NCI-H2171 treated with DMSO at 0.1 percent for 48 hours (cell line): Measurements from ENCODE around the gene PPFIA1.
A peak's percentile ranks its signal among the peaks of the same experiment; 100 is the strongest.
"Not testable (repeated sequence)": the region's sequence is repeated elsewhere in the genome, so short reads cannot be mapped to it uniquely, and the experiment has no call there.

ENCODE experiments used
- DNase-seq: peaks from one replicate; lab custom pipeline; 2025; lab: John Stamatoyannopoulos, UW

The PPFIA1 gene

DNA sequence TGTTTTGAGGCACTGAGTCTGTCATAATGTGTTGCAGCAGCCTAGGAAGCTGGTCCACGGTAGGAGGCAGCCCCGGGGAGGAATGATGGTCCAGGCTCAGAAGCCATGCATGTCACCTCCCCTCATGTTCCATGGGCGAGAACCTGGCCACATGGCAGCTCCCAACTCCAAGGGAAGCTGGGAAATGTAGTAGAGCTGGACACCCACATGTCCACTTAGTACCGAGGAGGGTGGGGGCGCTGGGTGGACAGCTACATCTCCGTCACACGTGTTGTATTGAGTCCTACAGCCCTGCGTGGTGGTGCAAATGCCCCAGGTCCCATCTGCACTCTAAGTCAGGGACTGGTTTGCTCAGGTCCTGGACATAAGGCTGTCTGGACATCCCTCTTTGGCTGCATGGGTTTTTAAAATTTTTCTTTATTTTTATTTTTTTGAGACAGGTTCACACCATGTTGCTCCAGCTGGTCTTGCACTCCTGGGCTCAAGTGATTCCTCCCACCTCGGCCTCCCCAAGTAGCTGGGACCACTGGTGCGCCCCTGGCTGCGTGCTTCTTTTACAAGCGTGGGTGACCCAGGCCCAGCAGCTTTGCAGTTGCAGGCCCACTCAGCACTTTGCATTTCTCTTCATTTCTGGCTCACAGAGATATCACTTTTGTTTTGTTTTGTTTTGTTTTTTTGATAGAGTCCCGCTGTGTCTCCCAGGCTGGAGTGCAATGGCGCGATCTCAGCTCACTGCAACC lies 123.9 kb downstream of the PPFIA1 start:
- DNase-seq = no peak

DNA sequence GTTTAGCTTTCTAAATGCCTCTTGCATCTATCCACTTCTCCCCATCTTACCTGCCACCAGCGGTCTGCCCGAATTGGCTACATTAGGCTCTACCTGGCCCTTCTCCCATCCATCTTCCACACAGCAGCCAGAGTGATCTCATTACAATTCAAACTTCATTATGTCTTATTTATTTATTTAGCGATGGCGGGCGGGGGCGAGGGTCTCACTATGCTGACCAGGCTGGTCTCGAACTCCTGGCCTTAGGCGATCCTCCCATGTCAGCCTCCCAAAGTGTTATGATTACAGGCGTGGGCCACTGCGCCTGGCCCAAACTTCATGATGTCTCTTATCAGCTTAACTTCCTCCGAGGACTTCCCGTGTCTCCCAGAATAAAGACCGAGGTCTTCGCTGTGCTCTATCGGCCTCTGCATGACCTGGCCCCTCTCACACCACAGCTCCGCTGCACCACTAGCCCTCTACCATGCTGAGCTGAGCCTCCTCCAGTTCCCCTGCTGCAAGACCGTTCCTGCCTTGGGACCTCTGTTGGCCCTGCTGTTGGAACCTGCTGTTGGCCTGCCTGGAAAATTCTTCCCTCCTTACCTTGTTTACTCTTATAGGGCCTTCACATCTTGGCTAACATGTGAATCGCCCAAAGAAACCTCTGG lies 127.0 kb downstream of the PPFIA1 start:
- peak; percentile 37 for DNase-seq

DNA sequence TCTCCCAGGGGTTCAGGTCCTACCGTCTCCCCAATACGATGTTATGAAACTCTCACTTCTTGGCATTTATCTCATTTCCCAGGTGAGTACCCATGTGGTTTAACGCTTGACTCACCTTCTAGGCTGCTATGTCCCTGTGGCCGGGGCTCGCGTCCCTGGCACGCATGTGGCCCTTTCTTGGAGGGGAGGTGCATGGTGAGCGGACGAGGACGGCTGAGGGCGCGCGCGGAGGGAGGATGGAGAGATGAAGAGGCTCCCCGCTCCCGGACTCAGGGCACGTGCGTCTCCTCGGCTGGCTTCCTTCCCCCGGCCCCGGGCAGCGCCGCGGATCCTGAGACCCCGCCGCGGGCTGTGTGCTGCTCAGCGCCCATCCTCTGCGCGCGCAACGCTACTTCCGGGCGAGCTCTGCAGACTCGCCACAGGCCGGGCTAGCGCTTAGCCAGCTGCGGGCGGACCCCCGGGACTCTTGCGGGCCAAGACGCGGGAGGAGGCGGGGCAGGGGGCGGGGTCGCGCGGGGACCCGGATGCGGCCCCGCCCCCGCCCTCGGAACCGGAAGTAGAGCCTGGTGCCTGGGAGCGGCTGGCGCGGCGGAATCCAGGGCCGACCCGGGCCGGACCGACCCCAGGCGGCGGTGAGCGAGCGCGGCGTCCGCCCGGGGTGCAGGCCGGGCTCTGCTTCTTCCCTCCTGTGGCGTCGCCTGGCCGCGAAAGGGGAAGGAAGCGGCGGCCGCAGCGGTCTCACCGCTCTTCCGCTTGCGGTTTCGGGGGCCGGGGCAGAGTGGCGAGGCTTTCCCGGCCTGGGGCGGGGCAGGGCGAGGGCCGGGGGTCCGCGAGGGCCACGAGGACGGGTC lies 127.7 kb downstream of the PPFIA1 start, which contains the start of gene CTTN:
Gene CTTN (plus strand): TSS at position 547 of the 851 bp plus-strand sequence. CDS start 8,769 bp downstream, outside the sequence.
- DNase-seq = peak; percentile 66

DNA sequence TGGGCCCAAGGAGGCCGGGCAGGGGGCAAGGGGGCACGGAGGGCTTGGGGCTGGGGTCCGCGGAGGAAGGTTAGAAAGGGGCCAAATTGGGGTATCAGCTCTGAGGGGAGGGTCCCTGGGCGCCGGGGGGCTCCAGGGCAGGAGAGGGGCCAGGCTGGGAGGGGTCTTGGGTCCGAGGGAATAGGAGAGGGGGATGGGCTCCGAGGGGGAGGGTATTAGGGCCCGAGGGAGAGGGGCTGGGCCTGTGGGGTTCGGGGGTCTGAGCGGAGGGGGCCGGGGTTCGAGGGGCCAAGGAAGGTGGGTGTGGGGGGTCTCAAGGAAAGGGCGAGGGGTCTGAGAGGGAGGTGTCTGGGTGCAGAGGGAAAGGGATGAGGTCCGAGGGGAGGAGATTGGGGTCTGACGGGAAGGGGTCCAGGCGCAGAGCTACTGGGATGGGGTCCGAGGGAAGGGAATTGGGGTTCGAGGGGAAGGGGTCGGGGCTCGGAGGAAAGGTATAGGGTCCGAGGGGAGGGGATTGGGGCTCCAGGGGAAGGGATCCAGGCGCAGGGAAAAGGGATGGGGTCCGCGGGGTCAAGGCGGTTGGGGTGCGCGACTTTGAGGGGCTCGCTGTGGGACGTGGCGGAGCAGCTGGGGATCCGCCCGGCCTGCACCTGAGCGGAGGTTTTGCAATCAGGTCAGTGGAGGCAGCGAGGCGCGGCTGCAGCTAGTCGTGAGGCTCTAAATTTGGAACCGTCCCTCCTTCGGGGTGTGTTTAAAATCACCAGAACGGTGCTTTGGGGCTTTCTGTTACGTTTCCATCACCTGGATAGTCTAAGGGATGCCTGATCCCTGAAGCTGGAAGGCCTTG lies 128.6 kb downstream of the PPFIA1 start:
- no peak for DNase-seq

DNA sequence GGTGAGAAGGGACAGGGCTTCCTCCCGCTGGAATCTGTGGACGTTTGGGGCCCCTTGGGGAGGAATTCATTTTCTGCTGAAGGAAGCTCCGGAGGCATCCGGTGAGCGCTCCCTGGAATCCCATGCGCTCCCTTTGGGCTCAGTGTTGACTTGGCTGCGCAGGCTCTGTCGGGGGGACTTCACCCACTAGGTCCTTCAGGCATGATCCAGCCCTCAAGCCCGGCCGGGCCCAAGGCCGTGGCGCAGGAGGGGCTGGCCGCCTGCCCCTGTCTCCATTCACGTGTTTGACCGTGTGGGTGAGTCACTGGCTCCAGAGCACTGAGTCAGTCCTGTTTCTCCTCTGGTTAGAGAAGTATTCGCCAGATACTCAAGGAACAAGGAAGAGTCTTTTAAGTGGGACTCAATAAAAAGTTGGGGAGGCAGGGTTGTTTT lies 129.2 kb downstream of the PPFIA1 start:
- DNase-seq = no peak

DNA sequence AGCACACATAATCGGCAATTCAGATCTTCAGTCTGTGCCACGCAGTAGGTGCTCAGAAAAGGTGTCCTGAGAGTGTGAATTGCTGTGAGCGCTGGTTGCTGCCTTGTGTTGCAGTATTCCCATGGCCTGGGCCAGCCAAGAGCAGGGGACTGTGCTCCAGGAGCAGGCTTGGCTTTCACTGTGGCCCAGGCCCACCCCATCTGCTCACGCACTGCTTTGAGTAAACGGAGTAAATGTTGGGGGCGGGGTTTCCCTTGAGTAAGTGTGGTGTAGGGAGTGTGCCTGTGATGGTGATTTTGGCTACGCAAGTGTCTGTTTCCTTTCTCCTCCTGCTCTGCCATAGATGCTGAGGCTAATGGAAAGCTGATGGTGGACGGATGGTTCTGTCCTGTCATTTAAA lies 130.2 kb downstream of the PPFIA1 start:
- DNase-seq = no peak

DNA sequence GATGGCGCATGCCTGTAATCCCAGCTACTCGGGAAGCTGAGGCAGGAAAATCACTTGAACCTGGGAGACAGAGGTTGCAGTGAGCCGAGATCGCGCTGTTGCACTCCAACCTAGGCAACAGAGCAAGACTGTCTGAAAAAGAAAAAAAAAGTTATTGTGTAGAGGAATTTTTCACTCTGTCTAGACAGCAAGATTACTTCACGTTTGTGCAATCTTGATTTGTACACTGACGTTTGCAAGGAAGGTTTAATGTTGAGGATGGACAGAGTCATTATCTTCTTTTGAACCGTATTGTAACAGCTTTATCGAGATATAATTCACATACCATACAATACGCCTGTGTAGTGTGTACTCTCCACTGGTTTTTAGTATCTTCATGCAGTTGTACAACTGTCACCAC lies 131.5 kb downstream of the PPFIA1 start:
- no peak for DNase-seq

DNA sequence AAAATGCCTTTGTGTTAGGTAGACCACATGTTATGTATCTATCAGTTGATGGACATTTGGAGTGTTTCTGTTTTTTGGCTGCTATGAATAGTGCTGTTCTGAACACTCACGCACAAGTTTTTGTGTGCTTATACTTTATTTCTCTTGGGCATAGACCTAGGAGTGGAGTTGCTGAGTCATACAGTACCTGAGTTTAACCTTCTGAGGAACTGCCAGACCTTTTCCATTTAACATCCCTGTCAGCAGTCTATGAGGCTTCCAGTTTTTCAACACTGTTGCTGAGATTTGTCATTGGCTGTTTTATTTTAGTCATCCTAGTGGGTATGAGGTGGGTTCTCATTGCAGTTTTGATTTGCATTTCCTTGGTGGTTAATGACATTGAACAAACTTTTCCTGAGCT lies 132.2 kb downstream of the PPFIA1 start:
- DNase-seq = no peak

DNA sequence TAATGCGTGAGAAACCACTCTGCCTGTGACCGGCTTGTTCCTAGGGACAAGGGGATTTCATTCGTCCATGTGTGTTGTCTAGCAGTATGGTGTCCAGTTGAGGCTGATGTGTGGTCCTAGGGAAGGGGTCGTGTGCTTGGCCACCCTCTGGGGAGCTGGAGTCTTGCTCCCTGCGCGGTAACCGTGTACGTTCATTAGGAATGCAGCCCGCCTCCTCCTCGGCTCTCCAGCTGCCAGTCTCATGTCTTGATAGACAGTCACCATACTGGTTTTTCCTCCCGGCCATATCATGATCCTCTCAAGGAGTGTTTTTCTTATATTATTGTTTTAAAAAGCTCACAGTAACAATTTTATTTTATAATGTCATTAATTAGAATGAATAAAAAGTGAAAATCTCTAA lies 133.8 kb downstream of the PPFIA1 start:
- DNase-seq = no peak

DNA sequence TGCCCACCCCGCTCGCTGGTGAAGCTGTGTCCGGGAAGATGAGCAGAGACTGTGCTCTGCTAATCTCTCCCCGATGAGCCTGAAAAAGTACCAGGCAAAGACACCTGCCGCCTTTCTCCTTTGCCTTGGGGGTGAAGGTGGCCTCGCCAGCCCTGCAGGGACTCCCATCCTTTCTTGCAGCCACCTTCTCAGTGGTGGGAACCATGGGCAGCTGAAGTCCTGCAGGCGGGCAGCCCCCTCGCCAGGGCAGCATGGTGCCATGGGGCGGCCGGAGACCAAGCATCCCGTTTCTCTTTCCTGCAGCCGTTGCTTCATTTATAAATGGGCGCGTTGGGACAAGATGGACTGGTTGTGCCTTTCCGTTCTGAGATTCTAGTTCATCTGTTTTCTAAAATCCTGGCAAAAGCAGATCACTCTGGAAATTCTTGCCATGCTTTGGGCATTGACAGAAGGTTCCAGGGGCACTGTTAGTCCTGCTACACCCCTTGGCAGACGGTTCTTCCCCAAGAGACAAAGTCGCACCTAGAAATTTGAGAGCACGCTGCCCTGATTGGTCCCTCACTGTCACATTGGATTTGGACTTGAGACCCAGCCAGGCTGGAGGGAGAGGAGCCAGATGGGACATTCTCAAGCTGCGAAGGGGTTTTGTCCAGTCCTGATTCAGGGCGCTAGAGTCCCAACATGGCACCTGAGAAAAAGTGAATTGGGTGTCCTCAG lies 135.3 kb downstream of the PPFIA1 start:
- peak; percentile 42 for DNase-seq

DNA sequence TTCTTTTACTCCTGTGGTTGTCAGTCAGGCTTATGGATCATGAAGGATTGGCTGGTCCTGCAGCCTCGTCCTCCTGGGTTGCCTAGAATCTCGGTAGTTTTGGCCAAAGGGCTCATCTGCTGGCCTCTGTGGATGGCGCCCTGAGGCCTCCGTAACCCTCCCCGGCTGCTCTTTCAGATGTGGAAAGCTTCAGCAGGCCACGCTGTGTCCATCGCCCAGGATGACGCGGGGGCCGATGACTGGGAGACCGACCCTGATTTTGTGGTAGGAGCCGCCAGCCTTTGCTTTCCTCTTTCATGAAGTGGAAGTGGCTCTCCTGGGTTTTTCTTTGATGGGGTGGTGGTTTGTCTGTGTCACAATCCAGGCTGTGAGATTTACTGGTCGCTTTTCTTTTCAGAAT lies 136.6 kb downstream of the PPFIA1 start:
- no peak for DNase-seq

DNA sequence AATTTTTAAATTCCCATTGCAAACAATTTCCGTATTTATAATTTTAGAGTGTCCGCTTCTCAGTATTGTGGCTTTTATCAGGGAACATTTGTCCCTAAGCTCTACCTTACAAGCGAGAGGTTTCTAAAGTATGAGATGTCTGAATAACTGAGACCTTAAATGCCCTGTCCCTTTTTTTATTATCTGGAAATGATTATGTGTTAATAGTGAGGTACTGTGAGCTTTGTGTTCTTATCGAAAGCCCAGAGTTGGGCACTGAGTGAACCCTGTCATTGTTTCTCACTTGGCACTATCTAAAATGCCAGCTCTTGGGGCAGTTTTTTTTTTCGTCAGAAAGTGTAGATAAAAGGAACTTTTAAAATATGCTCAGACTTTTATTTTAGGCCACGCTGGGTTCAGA lies 137.3 kb downstream of the PPFIA1 start:
- no peak for DNase-seq

DNA sequence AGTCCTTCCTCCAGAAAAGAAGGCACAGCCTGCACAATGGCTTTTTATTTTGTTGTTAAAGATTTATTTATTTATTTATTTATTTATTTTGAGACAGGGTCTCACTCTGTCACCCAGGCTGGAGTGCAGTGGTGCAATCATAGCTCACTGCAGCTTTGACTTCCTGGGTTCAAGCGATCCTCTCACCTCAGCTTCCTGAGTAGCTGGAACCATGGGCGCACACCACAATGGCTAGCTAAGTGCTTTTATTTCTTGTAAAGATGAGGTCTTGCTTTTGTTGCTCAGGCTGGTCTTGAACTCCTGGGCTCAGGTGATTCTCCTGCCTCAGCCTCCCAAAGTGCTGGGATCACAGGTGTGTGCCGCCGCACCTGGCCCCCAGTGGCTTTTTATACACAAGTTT lies 137.8 kb downstream of the PPFIA1 start:
- DNase-seq = not testable (repeated sequence)

DNA sequence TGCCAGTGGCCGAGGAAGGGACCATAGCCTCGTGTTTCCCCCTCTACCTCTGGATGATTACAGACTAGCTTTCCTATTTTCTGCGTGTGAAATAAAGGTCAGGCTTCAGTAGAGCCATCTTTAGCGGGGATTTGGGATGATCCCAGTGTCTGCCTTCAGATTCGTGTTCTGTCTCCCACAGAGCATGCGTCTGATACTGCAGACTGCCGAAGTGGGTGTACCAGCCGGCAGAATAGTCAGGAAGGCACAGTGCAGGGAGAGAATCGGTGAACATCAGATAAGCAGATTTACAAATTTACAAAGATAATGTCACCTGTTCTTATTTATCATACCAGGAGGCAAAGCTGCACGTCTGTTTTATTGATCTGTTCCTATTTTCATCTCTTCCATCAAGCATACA lies 138.9 kb downstream of the PPFIA1 start:
- no peak for DNase-seq

DNA sequence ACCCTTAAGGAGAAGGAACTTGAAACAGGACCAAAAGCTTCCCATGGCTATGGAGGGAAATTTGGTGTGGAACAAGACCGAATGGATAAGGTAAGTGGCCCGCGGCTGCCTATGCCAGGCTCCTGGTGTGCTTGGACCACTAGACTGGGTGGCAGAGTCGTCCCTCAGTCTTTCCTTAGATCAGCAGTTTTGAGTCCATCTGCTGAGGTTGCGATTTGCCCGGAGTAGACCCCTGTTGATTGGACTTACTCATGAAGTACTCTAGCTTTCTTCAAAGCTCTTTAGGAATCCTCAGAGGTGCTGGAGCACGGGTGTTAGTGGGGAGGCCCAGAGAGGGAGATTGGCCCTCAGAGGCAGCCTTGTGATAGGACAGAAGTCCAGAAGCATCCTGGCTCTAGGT lies 139.4 kb downstream of the PPFIA1 start:
- DNase-seq = no peak

DNA sequence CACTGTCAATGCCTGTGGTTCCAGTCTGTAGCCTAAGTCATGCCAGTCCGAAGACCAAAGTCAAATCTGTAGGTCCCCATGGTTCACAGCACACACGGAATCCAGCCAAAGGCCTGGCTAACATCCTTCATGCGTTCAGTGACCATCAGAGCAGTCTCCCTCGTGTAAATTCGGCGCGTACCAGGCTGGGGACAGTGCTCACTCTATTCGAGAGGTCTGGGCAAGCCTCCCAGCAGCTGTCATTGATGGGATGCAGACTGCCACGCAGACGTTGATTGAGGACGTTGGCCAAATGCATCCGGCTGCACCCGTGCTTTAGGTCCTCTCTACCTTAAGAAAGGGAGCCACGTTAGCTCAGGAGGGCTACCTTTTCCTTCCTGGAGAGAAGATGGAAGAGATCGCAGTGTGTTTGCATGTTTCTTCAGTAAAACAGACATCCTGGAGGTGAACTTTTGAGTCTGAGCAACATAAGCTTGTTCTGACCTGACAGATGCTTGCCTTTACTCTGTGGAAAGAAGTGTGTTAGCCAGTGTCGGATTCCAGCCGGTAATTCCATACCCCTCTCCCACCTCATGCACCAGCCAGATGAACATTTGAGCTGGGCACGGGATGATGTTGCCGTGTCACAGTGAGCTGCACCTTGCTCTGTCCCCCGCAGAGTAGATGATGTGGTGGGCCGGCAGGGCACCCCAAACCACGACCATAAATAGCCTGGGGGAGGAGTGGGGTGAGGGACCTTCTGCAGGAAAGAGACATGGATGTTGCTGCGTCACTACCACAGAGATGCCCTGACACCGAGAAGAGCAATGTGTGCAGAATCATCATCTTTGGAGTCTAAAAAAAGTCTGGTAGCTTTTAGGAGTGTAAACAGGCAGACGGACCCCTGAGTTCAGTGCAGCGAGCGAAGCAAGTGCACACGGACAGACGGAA lies 140.1 kb downstream of the PPFIA1 start:
- peak; percentile 61 for DNase-seq

DNA sequence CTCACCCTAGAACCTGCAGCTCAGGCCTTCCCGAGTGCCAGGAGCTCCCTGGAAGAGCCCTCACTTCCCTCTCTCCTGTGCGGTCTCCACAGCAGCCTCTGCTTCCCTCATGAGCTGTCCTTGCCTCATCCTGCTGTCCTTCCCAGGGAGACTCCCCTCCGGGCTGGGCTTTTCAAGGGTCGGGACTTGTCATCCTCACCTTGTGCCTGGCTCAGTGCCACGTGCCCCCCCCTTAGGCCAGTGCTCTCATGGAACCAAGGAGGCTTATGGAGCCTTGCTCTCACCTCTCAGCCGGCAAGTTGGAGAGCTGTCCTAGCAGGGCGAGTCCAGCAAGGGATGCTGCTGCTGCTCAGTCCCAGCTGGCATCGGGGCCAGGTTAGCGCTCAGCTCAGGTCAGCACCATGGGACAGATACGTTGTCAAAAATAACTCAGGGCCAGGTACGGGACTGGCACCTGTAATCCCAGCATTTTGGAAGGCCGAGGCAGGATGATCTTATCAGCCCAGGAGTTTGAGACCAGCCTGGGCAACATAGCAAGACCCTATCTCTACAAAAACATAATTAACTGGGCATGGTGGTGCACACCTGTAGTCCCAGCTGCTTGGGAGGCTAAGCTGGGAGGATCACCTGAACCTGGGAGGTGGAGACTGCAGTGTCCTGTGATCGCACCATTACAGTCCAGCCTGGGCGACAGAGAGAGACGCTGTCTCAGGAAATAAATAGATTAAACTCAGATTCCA lies 141.4 kb downstream of the PPFIA1 start:
- no peak for DNase-seq

DNA sequence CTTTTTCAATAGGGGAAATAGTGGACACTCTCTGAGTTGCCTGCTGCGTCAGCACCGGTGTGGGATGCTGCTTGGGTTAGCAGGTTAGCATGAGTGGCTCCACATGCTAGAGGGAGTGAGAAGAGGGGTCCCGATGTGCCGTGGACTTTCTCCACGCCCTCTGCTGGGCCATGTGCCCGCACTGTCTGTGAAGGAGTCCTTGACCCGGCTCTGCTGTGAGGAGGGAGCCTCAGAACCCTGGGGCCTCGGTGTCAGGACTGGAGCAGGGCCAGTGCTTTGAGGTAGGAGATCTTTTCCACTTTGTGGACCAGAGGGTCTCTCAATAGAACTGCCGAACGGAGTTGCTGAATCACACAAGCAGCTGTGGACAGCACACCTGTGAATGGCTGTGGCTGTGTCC lies 142.7 kb downstream of the PPFIA1 start:
- no peak for DNase-seq
